ENCODE data around the gene LIME1. TPM values are rescaled to one million over a fixed set of nuclear protein-coding genes. Genes with fewer than 3 reads are reported as not detected.

Gene LIME1
- total and polyA plus RNA-seq, 7 donors = 1.7 to 5.1 (median 3.1) TPM

DNA sequence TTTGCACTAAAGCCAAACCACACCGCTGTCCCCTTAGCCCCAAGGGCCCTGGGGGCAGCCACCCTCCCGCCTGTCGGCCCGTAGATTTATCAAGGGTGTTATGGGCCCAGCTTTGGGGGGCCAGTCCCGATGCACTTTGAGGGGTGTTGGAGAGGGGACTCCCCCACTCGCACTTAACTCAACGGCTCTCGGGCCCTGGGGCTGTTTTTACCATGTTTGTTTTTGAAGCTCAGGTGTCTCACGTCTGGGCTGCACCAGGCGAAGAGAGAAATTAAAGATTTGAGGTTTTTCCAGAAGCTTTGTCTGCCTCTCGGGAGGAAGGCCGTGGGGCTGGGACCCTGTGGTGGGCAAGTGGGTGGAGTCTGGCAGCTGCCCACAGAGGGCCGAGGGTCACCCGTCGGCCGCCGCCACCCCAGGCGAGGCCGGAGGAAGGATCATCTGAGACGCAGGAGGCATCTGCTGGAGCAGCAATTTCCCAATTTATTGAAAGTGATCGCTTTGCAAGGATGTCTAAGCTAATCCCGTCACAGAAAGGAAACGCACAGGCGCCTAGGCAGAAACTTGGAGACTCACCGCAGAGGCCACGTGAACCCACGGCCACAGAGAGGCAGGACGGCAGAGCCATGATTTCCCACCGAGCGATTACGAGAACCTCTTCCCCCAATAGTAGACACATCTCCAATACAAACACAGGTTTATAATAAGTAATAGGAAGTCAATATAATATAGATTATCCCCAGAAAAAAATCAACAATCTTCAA lies 6.9 kb downstream of the LIME1 start:
- H3K27ac ChIP-seq = peak overlapping the region; percentile 12
- peak in 1 of 2 donors; percentile 47 for DNase-seq
- ATAC-seq = no peak
- no peak overlapping the region for H3K4me3 ChIP-seq
- H3K9me3 ChIP-seq = no peaks in the 10 kb centered on the region
- H3K36me3 ChIP-seq (ENCODE audit: insufficient read depth in 1 of 2, low read depth in 1 of 2) = peaks cover 0 to 25% of the 10 kb centered on the region in 2 donors
- TF ChIP-seq, protein P1, sequence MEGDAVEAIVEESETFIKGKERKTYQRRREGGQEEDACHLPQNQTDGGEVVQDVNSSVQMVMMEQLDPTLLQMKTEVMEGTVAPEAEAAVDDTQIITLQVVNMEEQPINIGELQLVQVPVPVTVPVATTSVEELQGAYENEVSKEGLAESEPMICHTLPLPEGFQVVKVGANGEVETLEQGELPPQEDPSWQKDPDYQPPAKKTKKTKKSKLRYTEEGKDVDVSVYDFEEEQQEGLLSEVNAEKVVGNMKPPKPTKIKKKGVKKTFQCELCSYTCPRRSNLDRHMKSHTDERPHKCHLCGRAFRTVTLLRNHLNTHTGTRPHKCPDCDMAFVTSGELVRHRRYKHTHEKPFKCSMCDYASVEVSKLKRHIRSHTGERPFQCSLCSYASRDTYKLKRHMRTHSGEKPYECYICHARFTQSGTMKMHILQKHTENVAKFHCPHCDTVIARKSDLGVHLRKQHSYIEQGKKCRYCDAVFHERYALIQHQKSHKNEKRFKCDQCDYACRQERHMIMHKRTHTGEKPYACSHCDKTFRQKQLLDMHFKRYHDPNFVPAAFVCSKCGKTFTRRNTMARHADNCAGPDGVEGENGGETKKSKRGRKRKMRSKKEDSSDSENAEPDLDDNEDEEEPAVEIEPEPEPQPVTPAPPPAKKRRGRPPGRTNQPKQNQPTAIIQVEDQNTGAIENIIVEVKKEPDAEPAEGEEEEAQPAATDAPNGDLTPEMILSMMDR (IDR thresholded peaks at IDR 0.05) = no peak
- H3K4me1 ChIP-seq = peaks cover 12% of the 10 kb centered on the region
- no peaks in the 10 kb centered on the region for H3K27me3 ChIP-seq (ENCODE audit: insufficient read depth in 3 of 3, low read length in 2 of 3)
- intact Hi-C loops (cut with DNase I) = no loop called here
- WGBS, 3 donors = 78 to 86% (median 82%) methylated on average over 31 of the region's 31 CpGs

DNA sequence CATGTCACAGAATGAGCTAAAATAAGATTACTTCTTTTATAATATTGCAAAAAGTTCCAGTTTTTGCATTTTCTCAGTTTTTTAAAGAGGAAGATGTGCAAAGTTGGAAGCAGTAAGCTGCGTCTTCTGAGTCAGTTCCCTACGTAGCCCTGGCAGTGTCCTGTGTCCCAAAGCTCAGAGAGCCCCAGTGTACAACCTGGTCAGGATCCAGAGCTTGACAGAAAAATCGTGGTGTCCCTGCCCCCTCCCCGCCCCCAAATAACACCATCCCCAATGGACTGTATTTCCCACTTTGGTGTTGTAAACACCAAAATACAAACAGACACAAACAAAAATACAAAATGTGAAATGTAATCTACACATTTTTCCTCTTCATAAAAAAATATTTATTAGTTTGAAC lies 7.7 kb downstream of the LIME1 start:
- 55 to 70% (median 57%) methylated on average over 4 of the region's 4 CpGs for WGBS, 3 donors
- Histone ChIP-seq H3K27ac (no peak overlapping the region), H3K27me3 (ENCODE audit: insufficient read depth in 3 of 3, low read length in 2 of 3) (no peaks in the 10 kb centered on the region), H3K4me1 (peaks cover 8% of the 10 kb centered on the region), H3K9me3 (no peaks in the 10 kb centered on the region), H3K36me3 (ENCODE audit: insufficient read depth in 1 of 2, low read depth in 1 of 2) (peaks cover 0 to 25% of the 10 kb centered on the region in 2 donors), H3K4me3 (no peak overlapping the region)
- DNase-seq (peak in 1 of 2 donors; percentile 19), ATAC-seq (no peak)
- intact Hi-C loops (cut with DNase I) = no loop called here
- TF ChIP-seq, protein P1 (IDR thresholded peaks at IDR 0.05) = no peak

DNA sequence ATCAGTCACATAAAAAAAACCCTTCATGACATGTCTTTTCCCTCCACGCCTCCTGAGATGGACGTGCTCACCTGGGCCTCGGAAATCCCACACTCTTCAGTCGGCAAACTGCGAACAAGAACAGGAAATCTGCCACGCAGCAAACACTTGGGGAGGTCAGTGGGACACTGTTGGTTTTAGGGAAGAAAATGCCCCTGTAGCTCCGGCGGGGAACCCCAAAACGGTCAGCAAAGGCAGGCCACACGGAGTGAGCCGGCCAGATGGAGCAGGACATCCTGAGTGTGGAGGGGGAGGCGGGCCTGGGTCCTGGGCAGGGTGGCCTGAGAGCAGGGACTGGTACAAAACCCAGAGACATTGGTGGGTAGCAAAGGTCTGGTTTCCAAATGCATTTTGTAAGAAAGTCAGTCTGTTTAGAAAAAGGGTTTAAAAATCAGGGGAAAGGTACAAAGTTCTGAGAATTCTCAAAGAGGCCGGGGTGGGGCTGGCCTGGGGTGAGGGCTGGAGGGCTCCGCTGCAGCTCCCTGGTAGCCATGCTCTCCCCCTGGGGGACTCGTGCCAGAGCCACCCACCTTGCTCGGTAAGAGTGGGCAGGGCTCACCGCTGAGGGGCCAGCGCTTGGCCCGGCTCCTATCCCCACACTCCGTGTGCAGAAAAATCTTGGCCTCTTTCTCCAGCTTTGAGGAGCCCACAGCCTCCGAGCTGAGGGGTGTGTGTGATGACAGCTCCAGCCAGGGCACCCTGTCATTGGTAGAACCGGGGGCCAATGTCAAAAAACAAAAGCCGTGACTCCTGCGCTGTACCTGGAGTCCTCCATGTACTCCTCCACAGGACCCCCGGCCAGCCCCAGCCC lies 8.3 kb downstream of the LIME1 start:
- no peaks in the 10 kb centered on the region for H3K9me3 ChIP-seq
- TF ChIP-seq, protein P1 (IDR thresholded peaks at IDR 0.05) = no peak
- DNase-seq = peak in 1 of 2 donors; percentile 43
- no peaks in the 10 kb centered on the region for H3K27me3 ChIP-seq (ENCODE audit: insufficient read depth in 3 of 3, low read length in 2 of 3)
- 75 to 77% (median 76%) methylated on average over 24 to 25 of the region's 25 CpGs for WGBS, 3 donors
- intact Hi-C loops (cut with DNase I) = no loop called here
- H3K4me3 ChIP-seq = no peak overlapping the region
- H3K4me1 ChIP-seq = peaks cover 8% of the 10 kb centered on the region
- no peak for ATAC-seq
- peaks cover 0 to 25% of the 10 kb centered on the region in 2 donors for H3K36me3 ChIP-seq (ENCODE audit: insufficient read depth in 1 of 2, low read depth in 1 of 2)
- no peak overlapping the region for H3K27ac ChIP-seq

DNA sequence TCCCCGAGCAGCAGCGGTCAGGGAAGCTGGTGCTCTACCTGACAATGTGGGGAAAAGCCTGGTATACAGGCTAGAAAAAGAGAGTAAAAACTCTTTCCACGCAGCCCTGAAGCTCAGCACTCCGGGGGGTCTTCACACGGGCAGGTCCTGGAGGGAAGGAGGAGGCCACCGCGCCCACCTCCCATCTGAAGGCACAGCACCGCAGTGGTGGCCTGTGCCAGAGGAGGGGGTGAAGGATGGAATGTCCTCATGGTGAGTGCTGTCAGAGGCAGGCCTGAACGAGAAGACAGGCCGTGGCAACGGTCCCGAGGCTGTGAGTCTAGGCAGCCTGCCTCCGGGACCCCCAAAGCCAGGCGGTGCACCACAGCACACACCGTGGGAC lies 9.0 kb downstream of the LIME1 start:
- H3K9me3 ChIP-seq = no peaks in the 10 kb centered on the region
- peaks cover 0 to 25% of the 10 kb centered on the region in 2 donors for H3K36me3 ChIP-seq (ENCODE audit: insufficient read depth in 1 of 2, low read depth in 1 of 2)
- peaks cover 8% of the 10 kb centered on the region for H3K4me1 ChIP-seq
- 67 to 79% (median 77%) methylated on average over 15 of the region's 15 CpGs for WGBS, 3 donors
- no peak overlapping the region for H3K4me3 ChIP-seq
- H3K27me3 ChIP-seq (ENCODE audit: insufficient read depth in 3 of 3, low read length in 2 of 3) = no peaks in the 10 kb centered on the region
- TF ChIP-seq, protein P1 (IDR thresholded peaks at IDR 0.05) = no peak
- ATAC-seq (no peak), DNase-seq (peak in 1 of 2 donors; percentile 18)
- no peak overlapping the region for H3K27ac ChIP-seq
- intact Hi-C loops (cut with DNase I) = no loop called here
